IMR-90 (cell line): ENCODE measurements around the gene REV3L. TPM values are rescaled to one million over a fixed set of nuclear protein-coding genes. Genes with fewer than 3 reads are reported as not detected.

ENCODE experiments used
- ATAC-seq: fragments of 200-7000 bp; cut with Tn5 transposase; 2 replicates; pipeline ENCODE4 v1.9.1; 2020; ENCODE audit warnings: low read depth, mild to moderate bottlenecking, moderate library complexity
- BruUV-seq: library from RNA; stranded (reverse); fragments of 400-500 nt; replicated peaks from 2 replicates; lab custom pipeline; 2021; lab: Mats Ljungman, UMichigan
- CTCF ChIA-PET: fragments of 300-600 bp; formaldehyde crosslinking; extraction: SDS; loops from one replicate; lab custom pipeline; 2021; ENCODE audit warnings: antibody characterized with exemption; lab: Yijun Ruan, JAX
- POLR2A ChIA-PET: fragments of 300-600 bp; sonication (Branson Sonifier 250); formaldehyde crosslinking; loops from one replicate; lab custom pipeline; 2022; ENCODE audit warnings: antibody characterized with exemption; ENCODE audit not compliant: unreplicated experiment; lab: Charles Lee
- DNase-seq: peaks from one replicate; pipeline ENCODE4 v3.0.0; 2013
- H2AFZ ChIP-seq: replicated peaks from 2 replicates; pipeline ENCODE3; 2013; ENCODE audit warnings: low read length, mild to moderate bottlenecking; ENCODE audit not compliant: poor library complexity
- H2AK5ac ChIP-seq: 2 replicates; pipeline ENCODE4 v1.6.1; 2013; ENCODE audit warnings: low read depth, low read length, inconsistent platforms
- H2AK9ac ChIP-seq: replicated peaks from 2 replicates; pipeline ENCODE3; 2013; ENCODE audit warnings: mild to moderate bottlenecking, low read depth, low read length, moderate library complexity; ENCODE audit not compliant: poor library complexity
- H2BK120ac ChIP-seq: 2 replicates; pipeline ENCODE4 v1.6.1; 2013; ENCODE audit warnings: low read depth, low read length, inconsistent platforms
- H2BK15ac ChIP-seq: 3 replicates; pipeline ENCODE4 v1.6.1; 2013; ENCODE audit warnings: low read depth, low read length, inconsistent platforms
- H2BK20ac ChIP-seq: 2 replicates; pipeline ENCODE4 v1.6.1; 2013; ENCODE audit warnings: low read depth, mild to moderate bottlenecking, inconsistent platforms, low read length, moderate library complexity
- H2BK5ac ChIP-seq: 2 replicates; pipeline ENCODE4 v1.6.1; 2013; ENCODE audit warnings: mild to moderate bottlenecking, low read depth, low read length, inconsistent platforms; ENCODE audit not compliant: poor library complexity, severe bottlenecking
- H3K14ac ChIP-seq: replicated peaks from 2 replicates; pipeline ENCODE4 v1.6.1; 2013; ENCODE audit warnings: low read depth, low read length, inconsistent platforms
- H3K18ac ChIP-seq: 2 replicates; pipeline ENCODE4 v1.6.1; 2013; ENCODE audit warnings: low read depth, low read length, control low read depth
- H3K23ac ChIP-seq: 2 replicates; pipeline ENCODE4 v1.6.1; 2013; ENCODE audit warnings: low read depth, low read length, inconsistent platforms
- H3K27ac ChIP-seq: 2 replicates; pipeline ENCODE4 v1.5.1; 2013; ENCODE audit warnings: mild to moderate bottlenecking, control low read depth, low read length; ENCODE audit not compliant: insufficient read depth
- H3K27me3 ChIP-seq: 2 replicates; pipeline ENCODE4 v1.6.1; 2013; ENCODE audit warnings: low read length; ENCODE audit not compliant: control insufficient read depth, insufficient read depth
- H3K36me3 ChIP-seq: 2 replicates; pipeline ENCODE4 v1.6.1; 2013; ENCODE audit warnings: low read length, mixed read lengths; ENCODE audit not compliant: control insufficient read depth, insufficient read depth
- H3K4ac ChIP-seq: 2 replicates; pipeline ENCODE4 v1.6.1; 2013; ENCODE audit warnings: low read depth, low read length, inconsistent platforms
- H3K4me1 ChIP-seq: 2 replicates; pipeline ENCODE4 v1.6.1; 2013; ENCODE audit warnings: low read length, mixed read lengths; ENCODE audit not compliant: control insufficient read depth, insufficient read depth
- H3K4me2 ChIP-seq: 2 replicates; pipeline ENCODE4 v1.6.1; 2013; ENCODE audit warnings: low read depth, mild to moderate bottlenecking, control low read depth, low read length, moderate library complexity
- H3K4me3 ChIP-seq: 2 replicates; pipeline ENCODE4 v1.5.1; 2013; ENCODE audit warnings: low read depth, mild to moderate bottlenecking, control low read depth, low read length, moderate library complexity; ENCODE audit not compliant: insufficient read depth
- H3K56ac ChIP-seq: 2 replicates; pipeline ENCODE4 v1.6.1; 2013; ENCODE audit warnings: low read length, inconsistent platforms; ENCODE audit not compliant: insufficient read depth; ENCODE audit errors: extremely low read depth
- H3K79me1 ChIP-seq, 2 experiments: 2 replicates each; pipeline ENCODE4 v1.6.1; 2013; ENCODE audit warnings: low read length in 2 of 2, inconsistent platforms in 1 of 2, low read depth in 1 of 2
- H3K9ac ChIP-seq: 2 replicates; pipeline ENCODE4 v1.6.1; 2013; ENCODE audit warnings: low read depth, low read length, control low read depth
- H3K9me1 ChIP-seq: 2 replicates; pipeline ENCODE4 v1.6.1; 2013; ENCODE audit warnings: low read length, inconsistent platforms; ENCODE audit not compliant: insufficient read depth
- H3K9me3 ChIP-seq: 2 replicates; pipeline ENCODE4 v1.6.1; 2013; ENCODE audit warnings: low read length; ENCODE audit not compliant: control insufficient read depth, insufficient read depth
- H4K20me1 ChIP-seq: 2 replicates; pipeline ENCODE4 v1.6.1; 2013; ENCODE audit warnings: low read length, inconsistent platforms; ENCODE audit not compliant: insufficient read depth
- H4K5ac ChIP-seq: 2 replicates; pipeline ENCODE4 v1.6.1; 2013; ENCODE audit warnings: mild to moderate bottlenecking, low read depth, low read length, control low read depth
- H4K8ac ChIP-seq, 2 experiments: 2 replicates each; pipeline ENCODE4 v1.6.1; 2013; ENCODE audit warnings: low read depth in 2 of 2, low read length in 2 of 2, control low read depth in 1 of 2, inconsistent platforms in 1 of 2
- H4K91ac ChIP-seq: 2 replicates; pipeline ENCODE4 v1.6.1; 2013; ENCODE audit warnings: low read depth, low read length, inconsistent platforms; ENCODE audit not compliant: insufficient read depth
- BHLHE40 ChIP-seq: fragments of 150-350 bp; IDR thresholded peaks from 2 replicates; pipeline ENCODE4 v1.6.1; 2016; ENCODE audit warnings: mild to moderate bottlenecking, low read depth, low read length
- CEBPB ChIP-seq: IDR thresholded peaks from 2 replicates; pipeline ENCODE4 v1.6.1; 2012; ENCODE audit warnings: low read depth, low read length, improper control_type of control experiment
- ELK1 ChIP-seq: fragments of 150-350 bp; IDR thresholded peaks from 2 replicates; pipeline ENCODE4 v1.6.1; 2016; ENCODE audit warnings: low read depth, mild to moderate bottlenecking, low read length, moderate library complexity, borderline replicate concordance
- MAZ ChIP-seq: IDR thresholded peaks from 2 replicates; pipeline ENCODE4 v1.6.1; 2012; ENCODE audit warnings: low read depth, mild to moderate bottlenecking, low read length, improper control_type of control experiment, moderate library complexity, borderline replicate concordance
- MXI1 ChIP-seq: IDR thresholded peaks from 2 replicates; pipeline ENCODE4 v1.6.1; 2012; ENCODE audit warnings: low read depth, mild to moderate bottlenecking, low read length, moderate library complexity, borderline replicate concordance
- POLR2A ChIP-seq: IDR thresholded peaks from 2 replicates; pipeline ENCODE4 v1.6.1; 2012; ENCODE audit warnings: mild to moderate bottlenecking, low read depth, low read length
- RCOR1 ChIP-seq: IDR thresholded peaks from 2 replicates; pipeline ENCODE4 v1.6.1; 2012; ENCODE audit warnings: mild to moderate bottlenecking, low read length, improper control_type of control experiment; ENCODE audit not compliant: insufficient replicate concordance
- SMC3 ChIP-seq: fragments of 150-350 bp; IDR thresholded peaks from 2 replicates; pipeline ENCODE4 v1.6.1; 2016; ENCODE audit warnings: low read depth, mild to moderate bottlenecking, antibody characterized with exemption, low read length, moderate library complexity
- WGBS, 2 experiments: methylation state at CpG; one replicate each; pipeline versions ENCODE4 v1.1.5 to v1.1.7; 2013; ENCODE audit warnings: missing lambda C conversion rate in 2 of 2; ENCODE audit not compliant: insufficient read length in 1 of 2; ENCODE audit errors: extremely low coverage in 2 of 2; 5-methylcytosine and 5-hydroxymethylcytosine counted together
- dilution Hi-C: fragments of 300-500 bp; cut with HindIII; formaldehyde crosslinking; loops from one replicate; pipeline ENCODE4 v1.14.3; 2018; ENCODE audit warnings: low sequenced_read_pairs; ENCODE audit not compliant: unreplicated experiment
- in situ Hi-C: fragments of 300-500 bp; cut with MboI; formaldehyde crosslinking; loops from 3 replicates; pipeline ENCODE4 v1.14.3; 2019; ENCODE audit warnings: low sequenced_read_pairs, inconsistent platforms, mixed read lengths
- intact Hi-C: fragments of 100-400 bp; cut with micrococcal nuclease; formaldehyde crosslinking; loops from 2 replicates; pipeline ENCODE4 v1.10.0; 2022
- polyA plus RNA-seq, 3 experiments: library from polyadenylated mRNA; depleted of rRNA; stranded (reverse); fragments of >200 nt; gene quantifications; 2 replicates each; pipeline ENCODE4 v1.2.3, GENCODE V29; 2012; ENCODE audit warnings: low replicate concordance in 1 of 3
- total RNA-seq: library from RNA; depleted of rRNA; stranded (reverse); fragments of >200 nt; gene quantifications from 2 replicates; pipeline ENCODE4 v1.2.3, GENCODE V29; 2012

The REV3L gene
- total and polyA plus RNA-seq, 2 of the 4 experiments (the other 2 are of a cell fraction): 7.4 to 15.4 TPM

DNA sequence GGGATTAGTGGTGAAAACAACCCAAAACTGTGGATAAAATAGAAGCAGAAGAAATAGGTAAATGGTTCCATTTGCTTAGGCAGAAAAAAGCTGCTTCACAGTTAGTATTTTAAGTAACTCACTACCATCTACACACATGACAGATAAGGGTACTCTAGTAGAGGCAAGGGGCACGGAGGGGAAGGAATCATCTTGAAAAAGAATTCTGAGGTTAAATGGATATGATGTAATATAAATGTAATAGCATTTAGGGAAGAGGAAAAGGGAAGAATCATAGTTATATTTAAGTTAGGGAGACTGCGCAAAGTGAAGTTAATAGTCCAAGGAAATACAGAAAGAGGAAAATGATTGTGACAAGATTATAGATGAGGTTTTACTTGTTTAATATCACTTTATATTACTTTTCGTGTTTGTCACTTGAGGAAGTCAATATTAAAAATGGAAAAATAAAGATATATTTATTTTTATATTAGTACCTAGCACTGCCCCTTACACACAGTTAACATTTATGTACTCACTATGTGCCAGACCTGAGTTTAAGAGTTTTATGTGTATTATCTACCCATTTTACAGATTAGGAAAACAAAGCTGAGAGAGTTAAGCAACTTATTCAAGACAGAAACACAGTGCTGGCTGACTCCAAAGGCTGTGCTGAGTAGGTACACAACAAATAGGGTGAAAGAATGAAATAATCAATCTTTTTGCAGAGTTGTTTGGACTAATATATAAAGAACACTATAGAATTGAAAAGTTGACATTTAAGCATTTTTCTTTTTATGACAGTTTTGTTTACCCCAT lies 128.1 kb downstream of the REV3L start:
- peaks cover 4% of the 10 kb centered on the region for H3K4me1 ChIP-seq
- no peak overlapping the region for H3K27ac ChIP-seq
- no peak for DNase-seq
- no peak overlapping the region for H3K14ac ChIP-seq
- no peak overlapping the region for H3K23ac ChIP-seq
- H3K36me3 ChIP-seq: peaks cover 25% of the 10 kb centered on the region
- H3K4me2 ChIP-seq: no peak overlapping the region
- H2BK120ac ChIP-seq: no peak overlapping the region
- H3K4me3 ChIP-seq: no peak overlapping the region
- H3K9me3 ChIP-seq: no peaks in the 10 kb centered on the region
- H3K18ac ChIP-seq: no peak overlapping the region
- no peak overlapping the region for H4K91ac ChIP-seq
- no peak overlapping the region for H3K9ac ChIP-seq
- no peak for TF ChIP-seq RCOR1
- no peak for TF ChIP-seq POLR2A
- no peak for TF ChIP-seq BHLHE40
- TF ChIP-seq MAZ: no peak
- no peak for TF ChIP-seq SMC3
- TF ChIP-seq ELK1: no peak
- no peak for TF ChIP-seq MXI1
- TF ChIP-seq CEBPB: no peak
- no peak overlapping the region for H2BK5ac ChIP-seq
- no peak overlapping the region for H3K4ac ChIP-seq
- WGBS, 2 experiments: no CpG with 5 or more reads among the region's 3 CpGs
- no peaks in the 10 kb centered on the region for H3K9me1 ChIP-seq
- no peak overlapping the region for H2AK5ac ChIP-seq
- H4K8ac ChIP-seq: no peak overlapping the region
- no peaks in the 10 kb centered on the region for H3K27me3 ChIP-seq
- no peak for ATAC-seq
- H2AFZ ChIP-seq: no peak overlapping the region
- H2BK20ac ChIP-seq: no peak overlapping the region
- no peak overlapping the region for H4K5ac ChIP-seq
- no peaks in the 10 kb centered on the region for H4K20me1 ChIP-seq
- ChIA-PET CTCF (interaction anchor here (2.2 kb wide), 1 partner anchor 124 kb away, joined by 7 read pairs; no protein-coding TSS in a partner anchor), POLR2A (no interaction called here)
- dilution Hi-C loops: no loop called here
- no peak overlapping the region for H2BK15ac ChIP-seq
- no TSS peak for BruUV-seq
- H2AK9ac ChIP-seq: no peak overlapping the region
- H3K79me1 ChIP-seq: 0 out of 4 replicates have a peak, but pooled peaks cover 2 to 4% of the 10 kb centered on the region in 2 experiments
- H3K56ac ChIP-seq: no peak overlapping the region
- in situ Hi-C loops: loop anchor here (25.0 kb wide), 1 partner anchor 682 kb away; no protein-coding TSS in a partner anchor
- intact Hi-C loops: no loop called here
